HG02981 (cell line): ENCODE data around the gene SLC38A3.

ENCODE experiments used
- ATAC-seq: cut with Tn5 transposase; IDR thresholded peaks from one replicate; pipeline ENCODE4 v1.9.1; 2021; ENCODE audit warnings: mild to moderate bottlenecking, moderate library complexity; ENCODE audit not compliant: unreplicated experiment

SLC38A3 gene

DNA sequence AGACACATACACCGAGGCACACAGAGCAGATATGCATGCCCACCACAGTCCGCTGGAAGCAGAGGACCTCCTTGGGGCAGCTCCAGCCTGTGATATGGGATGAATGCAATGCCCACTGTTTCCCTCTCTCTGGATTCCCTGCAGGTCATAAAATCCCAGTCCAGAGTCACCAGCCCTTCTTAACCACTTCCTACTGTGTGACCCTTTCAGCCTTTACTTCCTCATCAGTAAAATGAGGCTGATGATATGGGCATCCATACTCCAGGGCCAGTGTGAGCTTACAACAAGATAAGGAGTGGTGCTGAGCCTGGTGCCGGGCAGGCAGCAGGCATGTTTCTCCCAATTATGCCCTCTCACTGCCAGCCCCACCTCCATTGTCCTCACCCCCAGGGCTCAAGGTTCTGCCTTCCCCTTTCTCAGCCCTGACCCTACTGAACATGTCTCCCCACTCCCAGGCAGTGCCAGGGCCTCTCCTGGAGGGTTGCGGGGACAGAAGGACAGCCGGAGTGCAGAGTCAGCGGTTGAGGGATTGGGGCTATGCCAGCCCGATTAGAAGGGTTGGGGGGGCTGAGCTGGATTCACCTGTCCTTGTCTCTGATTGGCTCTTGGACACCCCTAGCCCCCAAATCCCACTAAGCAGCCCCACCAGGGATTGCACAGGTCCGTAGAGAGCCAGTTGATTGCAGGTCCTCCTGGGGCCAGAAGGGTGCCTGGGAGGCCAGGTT, 14.0 kb upstream of the SLC38A3 start, which contains the start of gene GNAT1:
Gene GNAT1 (plus strand): TSS at position 675 of the 725 bp plus-strand sequence. CDS start 116 bp downstream, outside the sequence.
- ATAC-seq = no peak

DNA sequence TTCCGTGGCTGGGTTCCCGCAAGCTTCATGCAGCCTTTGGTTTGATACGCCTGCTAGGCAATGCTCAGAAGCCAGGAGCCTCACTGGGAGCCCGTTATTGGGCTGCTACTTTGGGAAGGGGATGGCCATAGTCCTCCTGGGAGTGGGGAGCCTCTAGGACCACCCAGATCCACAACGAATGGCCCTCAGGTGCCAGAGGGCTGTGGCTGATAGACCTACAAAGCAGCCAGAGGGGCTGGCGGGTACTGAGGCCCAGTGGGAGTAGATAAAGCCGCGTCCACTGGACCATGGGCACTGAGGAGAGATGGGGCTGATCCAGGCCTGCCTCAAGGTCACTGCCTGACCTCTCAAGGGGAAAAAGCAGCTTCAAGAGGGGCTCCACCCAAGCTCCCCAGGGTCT, 12.9 kb upstream of the SLC38A3 start:
- ATAC-seq = no peak

DNA sequence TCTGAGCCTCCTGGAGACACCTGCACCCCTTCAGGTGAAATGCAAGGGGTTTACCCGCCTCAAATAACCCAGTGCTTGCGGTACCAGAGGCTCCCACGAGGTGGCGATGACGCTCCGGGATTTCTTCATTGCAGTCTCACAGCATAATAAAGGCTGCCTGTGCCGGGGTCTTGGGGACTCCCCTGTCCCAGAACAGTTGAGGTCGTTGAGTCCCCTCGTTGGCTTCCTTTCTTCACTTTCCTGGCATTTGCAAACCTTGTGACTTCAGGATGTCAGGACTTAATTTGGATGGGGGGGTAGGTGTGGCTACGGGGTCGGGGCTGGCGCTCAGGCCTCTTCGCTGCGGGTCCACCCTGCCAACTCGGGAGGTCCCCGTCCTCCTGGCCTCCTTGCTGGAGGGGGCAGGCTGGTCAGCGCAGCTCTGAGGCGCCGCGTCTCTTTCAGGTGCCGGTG, 12.4 kb upstream of the SLC38A3 start:
- ATAC-seq = no peak

DNA sequence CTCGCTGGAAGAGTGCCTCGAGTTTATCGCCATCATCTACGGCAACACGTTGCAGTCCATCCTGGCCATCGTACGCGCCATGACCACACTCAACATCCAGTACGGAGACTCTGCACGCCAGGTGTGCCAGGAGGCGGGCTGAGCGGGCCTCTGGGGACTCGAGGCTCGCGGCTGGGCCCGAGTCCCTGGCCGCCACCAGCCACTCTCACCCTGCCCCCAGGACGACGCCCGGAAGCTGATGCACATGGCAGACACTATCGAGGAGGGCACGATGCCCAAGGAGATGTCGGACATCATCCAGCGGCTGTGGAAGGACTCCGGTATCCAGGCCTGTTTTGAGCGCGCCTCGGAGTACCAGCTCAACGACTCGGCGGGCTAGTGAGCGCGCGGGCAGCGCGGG, 11.8 kb upstream of the SLC38A3 start:
- no peak for ATAC-seq

DNA sequence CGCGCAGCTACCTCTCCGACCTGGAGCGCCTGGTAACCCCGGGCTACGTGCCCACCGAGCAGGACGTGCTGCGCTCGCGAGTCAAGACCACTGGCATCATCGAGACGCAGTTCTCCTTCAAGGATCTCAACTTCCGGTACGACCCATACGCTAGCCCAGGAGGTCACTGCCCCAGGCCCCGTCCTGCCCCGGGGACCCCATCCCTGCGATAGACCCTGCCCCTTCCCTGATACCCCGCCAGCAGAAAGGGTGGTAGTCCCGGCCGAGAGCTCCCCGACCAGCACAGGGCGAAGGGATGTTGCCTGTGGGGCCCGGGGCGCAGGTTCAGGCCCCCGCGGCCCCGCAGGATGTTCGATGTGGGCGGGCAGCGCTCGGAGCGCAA, 11.3 kb upstream of the SLC38A3 start:
- no peak for ATAC-seq

DNA sequence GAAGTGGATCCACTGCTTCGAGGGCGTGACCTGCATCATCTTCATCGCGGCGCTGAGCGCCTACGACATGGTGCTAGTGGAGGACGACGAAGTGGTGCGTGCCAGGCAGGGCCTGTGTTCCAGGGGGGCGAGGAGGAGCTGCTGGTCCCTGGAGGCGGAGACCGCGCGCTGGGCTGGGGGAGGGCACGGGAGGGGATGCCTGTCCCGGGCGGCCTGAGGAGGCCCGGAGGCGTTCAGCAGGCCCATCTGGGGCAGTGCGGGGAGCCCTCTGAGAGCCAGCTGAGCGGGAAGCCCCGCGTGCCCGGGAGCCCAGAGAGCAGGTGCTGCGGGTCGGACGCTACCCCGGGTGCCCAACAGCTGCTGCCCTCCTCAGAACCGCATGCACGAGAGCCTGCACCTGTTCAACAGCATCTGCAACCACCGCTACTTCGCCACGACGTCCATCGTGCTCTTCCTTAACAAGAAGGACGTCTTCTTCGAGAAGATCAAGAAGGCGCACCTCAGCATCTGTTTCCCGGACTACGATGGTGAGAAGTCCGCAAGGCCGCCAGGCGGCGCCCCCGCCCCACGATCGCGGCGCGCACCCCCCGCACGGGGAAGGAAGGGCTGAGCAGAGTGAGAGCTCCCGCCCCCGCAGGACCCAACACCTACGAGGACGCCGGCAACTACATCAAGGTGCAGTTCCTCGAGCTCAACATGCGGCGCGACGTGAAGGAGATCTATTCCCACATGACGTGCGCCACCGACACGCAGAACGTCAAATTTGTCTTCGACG, 10.8 kb upstream of the SLC38A3 start:
- no peak for ATAC-seq

DNA sequence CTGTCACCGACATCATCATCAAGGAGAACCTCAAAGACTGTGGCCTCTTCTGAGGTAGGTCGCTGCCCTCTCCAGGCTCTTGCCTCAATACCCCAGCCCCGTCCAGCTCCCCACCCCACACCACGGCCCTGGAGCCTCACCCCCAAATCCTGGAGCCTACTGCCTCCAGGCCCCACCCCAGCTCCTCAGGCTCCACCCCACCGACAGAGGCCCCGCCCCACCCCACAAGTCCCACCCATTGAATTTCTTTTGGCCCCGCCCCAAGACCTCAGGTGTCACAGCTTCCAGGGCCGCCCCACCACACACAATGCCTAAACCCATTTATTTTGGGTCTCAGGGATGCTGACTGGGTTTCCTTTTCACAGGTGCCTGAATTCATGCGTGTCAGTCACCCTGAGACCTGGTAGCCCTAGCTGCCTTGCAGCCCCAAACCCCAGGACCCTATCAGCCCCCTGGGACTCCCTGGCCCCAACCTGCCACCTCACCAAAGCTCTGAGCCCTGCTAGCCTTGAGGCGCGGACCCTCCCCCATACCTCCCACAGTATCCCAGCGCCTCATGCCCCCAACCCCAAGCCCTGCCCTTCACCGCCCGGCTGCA, 10.1 kb upstream of the SLC38A3 start:
- ATAC-seq = no peak

DNA sequence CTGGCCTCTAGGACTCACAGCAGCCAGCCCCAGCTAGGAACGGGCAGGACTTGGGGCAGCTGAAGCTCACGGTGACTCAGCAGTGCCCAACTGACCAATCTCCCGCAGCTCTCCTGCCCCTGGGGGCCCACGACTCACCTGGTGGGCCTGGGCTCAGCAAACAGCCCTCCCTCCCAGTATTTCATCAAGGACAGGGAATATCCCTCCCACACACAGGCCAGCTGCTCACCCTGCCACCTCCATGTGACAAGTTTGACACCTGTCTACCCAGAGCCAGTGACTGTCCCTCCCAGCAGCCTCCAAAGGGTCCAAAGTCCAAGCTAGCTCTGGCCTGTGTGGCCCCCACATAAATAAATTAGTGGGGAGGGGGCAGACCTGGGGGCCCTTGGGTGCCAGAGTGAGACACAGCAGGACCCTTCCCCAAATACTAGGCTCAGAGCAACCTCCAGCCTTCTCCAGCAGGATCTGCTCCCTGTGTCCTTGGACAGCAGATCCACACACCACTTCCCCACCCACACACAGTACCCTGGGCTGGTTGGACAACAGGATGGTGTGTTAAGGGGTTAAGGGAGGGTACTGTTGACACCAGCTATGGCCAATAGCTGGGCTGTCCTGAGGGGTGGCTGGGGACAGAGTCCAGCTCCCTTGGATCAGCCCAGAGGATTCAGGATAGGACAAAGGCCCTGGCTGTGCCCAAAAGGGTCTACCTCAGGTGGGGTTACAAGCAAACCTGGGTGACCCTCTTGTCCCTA, 9.4 kb upstream of the SLC38A3 start:
- ATAC-seq = no peak

DNA sequence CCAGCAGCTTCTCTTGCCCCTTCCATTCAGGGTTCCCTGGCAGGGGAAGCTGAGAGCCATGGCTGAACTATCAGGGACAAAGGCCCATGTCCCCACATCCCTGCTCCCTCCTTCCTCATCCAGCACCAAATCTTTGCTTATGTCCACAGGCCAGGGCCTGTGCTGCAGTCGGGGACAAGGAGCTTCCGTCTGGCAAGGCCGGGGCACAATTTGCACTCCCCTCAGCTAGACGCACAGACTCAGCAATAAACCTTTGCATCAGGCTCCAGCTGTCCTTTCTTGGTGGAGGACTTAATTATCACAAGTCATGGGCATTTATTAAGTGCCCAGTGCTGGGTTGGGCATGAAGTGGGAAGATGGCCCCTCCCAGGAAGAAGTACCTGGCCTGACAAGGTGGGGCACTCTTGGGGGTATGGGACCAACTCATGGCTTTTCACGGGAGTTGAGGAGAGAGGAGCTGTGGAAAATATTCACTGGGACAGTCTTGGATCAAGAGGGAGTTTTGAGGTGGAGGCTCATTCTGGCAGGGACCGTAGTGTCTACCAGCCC, 8.7 kb upstream of the SLC38A3 start:
- no peak for ATAC-seq

DNA sequence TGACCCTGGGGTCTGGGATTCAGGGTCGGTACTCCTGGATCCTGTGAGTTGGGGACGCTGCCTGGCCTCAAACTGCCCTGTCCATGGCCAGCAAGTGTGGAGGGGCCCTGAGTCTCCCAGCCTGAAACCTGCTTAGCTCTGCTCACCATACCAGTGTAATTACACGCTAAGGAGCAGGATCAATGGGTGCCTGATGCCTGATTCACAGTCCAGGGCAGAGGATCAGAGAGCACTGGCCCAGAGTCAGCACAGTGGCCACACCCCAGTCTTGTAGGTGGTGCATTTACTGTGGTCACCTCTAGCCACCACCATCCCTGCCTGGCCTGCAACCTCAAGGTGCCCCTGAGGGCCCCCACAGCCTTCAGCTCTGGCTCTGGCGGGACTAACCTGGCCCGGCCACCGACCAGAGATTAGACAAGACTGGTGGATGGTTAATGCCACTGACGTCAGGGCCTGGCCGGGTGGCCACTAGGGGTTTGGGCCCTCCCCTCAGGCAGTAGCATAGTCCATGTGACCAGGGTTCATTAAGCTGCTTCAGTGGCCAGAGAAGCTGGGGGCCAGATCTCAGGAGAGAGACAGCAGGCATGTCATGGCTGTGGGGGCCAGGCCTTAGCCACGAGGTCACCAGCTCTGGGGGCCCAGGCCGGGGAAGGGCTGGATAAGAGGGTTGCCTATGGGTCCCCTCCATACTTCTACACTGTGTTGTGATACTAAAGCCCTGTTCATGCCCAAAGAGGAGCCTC, 3.3 kb upstream of the SLC38A3 start:
- ATAC-seq = no peak

DNA sequence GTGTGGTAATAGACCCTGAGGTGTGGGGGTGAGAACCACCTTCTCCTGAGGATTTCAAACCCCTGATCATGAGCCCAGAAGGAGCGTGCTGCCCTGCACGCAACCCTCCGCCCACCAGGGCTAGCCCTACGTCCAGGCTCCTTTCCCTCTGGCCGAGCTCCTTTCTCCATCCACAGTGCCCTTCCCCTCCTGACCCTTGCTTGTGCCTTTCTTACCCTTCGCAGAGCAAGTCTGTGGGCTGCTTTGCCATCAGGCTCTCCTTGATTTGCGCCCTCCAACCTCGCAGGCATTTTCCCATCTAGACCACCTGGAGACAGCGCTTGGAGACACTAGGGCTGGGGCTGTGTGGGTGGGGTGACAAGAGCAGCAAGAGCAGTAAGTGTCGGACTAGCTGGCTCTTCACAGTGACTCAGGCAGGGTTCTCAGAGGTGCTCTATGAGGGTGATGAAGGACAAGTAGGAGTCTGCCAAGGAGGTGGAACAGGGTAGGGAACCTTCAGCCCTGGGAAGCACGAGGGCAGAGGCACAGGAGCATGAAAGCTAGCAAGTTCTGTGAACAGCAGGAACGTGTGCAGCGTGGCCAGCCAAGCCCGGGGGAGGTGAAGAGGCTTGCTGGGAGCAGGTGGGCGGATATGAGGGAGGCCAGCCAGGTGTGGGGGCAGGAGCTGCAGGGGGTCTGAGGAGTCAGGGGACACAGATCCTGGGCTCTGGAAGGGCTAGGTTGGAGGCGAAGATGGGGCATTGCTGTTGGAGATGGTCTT, 2.5 kb upstream of the SLC38A3 start:
- no peak for ATAC-seq

DNA sequence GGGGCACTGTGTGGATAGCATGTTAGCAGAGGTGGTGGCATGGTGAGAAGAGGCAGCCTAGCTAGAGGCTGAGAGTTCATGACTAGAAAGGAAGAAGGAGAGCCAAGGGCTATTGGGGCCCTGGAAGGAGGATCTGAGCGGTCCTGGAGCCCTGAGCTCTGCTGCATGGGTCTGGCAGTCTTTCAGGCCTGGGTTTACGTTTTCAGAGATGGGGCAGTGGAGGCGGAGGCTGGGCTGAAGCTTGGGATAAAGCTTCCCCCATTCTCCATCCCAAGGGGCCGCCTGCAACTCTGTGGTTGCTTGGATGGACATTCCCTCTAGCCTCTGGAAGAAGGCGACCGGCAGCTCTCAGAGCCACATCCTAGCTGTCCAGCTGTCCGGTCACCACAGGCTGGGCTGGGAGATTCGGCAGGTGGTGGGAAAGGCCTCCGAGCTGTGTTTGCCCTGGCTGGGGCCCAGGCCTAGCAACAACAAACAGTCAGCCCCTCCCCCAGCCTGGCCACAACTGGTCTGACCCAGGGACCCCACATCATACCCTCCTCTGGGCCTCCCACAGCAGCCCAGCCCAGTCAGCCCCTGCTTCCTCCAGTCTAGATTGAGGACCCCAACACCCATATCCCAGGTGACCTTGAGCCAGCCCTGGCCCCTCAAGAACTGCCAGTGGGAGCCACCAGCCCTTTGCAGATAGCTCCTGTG, 1.8 kb upstream of the SLC38A3 start:
- no peak for ATAC-seq

DNA sequence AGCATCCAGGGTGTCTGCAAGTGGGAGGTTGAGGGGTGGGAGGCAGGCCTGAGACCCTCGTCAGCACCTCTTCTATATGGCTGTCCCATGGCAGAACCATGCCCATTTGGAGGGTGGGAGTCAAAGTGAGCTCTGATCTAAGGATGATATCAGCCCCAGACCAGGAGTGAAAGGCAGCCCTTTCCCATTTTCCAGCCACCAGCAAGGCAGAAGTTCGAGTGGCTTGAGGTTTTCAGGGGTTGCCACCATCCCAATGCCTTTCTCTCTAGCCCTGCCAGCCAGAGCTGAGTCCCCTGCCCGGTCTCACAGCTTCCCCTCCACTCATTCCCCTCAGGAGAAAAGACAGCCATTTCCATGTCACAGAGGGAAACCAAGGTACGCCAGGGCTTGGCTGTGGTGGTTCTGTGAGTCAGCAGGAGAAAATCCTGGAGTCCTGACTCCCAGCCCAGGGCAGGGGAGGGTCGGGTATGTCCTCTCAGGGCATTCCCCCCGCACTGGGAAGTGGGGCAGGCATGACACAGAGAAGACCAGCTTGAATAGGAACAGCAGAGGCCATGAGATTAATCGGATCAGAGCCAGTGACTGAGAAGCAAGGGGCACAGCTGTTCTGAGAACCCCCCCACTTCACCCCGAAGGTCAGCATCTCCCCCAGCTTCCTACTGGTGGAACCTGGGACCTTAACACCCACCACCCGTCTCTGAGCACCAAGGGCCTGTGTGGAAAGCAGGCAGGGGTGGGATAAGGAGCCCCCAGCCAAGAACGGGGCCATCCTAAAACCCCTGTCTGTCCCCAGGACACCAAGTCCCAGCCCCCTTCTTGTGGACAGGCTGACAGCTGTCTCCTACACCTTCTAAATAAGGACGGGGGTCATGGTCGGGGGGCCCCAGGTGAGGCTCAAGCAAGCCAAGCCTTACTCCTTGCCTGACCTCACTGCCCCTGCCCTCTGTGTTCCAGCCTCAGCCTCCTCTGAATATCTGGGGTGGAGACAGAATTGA, 965 bp upstream of the SLC38A3 start:
- ATAC-seq = no peak

DNA sequence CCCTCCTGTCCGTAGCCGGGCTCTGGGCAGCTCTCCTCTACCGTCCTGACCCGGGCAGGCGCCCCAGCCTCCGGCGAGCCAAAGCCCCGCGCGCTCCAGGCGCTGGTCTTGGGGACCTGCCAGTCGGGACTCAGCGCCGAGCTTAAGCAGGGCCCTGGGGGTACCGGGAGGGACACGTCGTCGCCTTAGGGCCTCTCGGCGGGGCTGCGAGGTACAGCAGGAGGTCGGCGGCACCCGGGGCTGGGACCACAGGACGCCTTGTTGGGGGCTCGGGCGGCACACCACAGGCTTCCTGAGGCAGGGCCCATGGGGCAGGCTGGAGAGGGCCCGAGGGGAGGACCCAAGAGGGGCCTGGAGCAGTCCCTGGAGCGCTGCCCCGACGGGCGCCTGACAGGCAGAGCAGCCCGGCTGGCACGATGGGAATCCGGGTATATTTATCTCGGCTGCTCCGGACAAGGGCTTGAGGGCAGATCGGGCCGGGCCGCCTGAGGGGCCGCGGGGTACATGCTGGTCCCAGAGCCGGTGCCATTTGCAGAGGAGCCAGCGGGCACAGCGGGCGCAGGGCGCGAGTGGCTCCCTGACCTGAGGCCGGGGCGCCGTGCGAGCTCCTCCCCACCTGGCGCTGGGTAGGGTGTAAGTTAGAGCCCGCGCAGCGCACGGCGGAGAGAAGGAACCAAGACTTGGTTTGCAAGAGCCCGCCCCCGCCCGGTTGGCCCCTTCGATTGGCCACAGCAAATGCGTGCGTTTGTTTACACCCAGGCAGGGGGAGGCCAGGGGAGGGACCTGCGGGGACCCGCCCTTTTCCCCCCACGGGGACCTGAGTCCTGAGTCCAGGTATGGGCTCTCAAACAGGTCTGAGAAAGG, 574 bp downstream of the SLC38A3 start:
- ATAC-seq = no peak

DNA sequence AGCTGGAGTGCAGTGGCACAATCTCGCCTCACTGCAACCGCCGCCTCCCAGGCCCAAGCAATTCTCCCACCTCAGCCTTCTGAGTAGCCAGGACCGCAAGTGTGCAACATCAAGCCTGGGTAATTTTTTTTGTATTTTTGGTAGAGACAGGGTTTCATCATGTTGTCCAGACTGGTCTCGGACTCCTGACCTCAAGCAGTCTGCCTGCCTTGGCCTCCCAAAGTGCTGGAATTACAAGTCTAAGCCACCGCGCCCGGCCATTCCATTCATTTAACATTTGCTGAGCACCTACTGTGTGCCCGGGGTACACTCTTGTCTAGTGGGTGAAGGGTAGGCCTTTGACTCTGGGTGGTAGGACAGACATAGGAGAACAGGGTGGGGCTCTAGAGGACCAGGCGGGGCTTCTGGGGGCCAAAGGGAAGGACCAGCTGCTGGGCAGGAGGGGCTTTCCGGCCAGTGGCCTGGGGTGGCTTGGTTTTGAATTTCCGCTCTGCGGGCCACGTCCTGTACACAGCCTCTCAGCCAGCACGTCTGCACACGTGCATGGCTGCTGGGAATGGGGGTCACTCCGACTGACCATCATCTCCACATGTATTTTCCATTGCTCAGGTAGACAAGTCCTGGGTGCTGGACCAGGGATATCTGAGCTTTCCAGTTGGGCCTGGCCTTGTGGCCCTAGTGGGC, 2.4 kb downstream of the SLC38A3 start:
- no peak for ATAC-seq

DNA sequence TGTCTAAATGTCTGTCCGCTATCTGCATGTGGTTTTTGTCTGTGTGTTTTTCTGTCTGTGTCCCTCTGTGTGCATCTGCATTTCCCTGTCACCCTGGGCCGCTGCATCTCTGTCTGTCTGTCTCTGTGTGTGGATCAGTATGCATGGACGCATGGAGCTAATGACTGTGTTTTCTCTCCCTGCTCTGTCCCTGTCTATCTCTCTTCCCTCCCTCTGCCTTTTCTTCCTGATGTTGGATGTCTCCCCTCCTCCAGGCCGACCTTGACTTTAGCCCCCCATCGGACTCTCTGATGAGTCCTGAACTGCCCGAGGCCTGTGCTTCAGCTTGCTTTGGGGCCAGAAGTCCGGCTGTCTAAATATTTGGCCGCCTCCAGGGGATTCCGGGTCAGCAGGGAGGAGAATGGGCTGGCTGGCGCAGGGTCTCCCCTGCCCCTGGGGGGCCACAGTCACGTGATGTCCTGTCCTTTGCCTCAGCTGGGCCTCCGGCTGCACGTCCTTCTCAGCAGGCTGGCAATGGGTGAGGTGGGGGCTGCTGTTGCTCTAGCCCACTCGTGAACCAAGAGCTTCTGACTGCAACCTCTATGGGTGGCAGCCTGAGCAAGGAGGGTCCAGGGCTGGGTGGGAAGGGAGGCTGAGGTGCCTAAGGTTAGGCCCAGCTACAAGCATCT, 3.7 kb downstream of the SLC38A3 start:
- ATAC-seq = no peak
